CD4-positive, CD25-positive, alpha-beta regulatory T cell (primary cell): ENCODE data around the gene ZNF76. TPM values are rescaled to one million over a fixed set of nuclear protein-coding genes. Genes with fewer than 3 reads are reported as not detected.
A peak's percentile ranks its signal among the peaks of the same experiment; 100 is the strongest.

Experiments
- ATAC-seq, 2 donors: fragments of 150-1000 bp; cut with Tn5 transposase; one replicate each; pipeline ENCODE4 v1.10.0; 2021; ENCODE audit warnings: low read depth in 2 of 2, moderate number of reproducible peaks in 2 of 2, moderate library complexity in 1 of 2
- DNase-seq, 3 donors: peaks; one replicate each; pipeline versions ENCODE4 v3.0.0 to v3.0.0-alpha.2; 2012 to 2022; ENCODE audit warnings: mixed read lengths in 1 of 3
- H3K27ac ChIP-seq: one replicate; pipeline ENCODE4 v1.7.0; 2013; ENCODE audit warnings: mild to moderate bottlenecking, low read length; ENCODE audit not compliant: insufficient read depth, poor library complexity, severe bottlenecking
- H3K27me3 ChIP-seq: one replicate; pipeline ENCODE4 v1.7.0; 2013; ENCODE audit warnings: low read length; ENCODE audit not compliant: control insufficient read depth, insufficient read depth
- H3K36me3 ChIP-seq: one replicate; pipeline ENCODE4 v1.7.0; 2013; ENCODE audit warnings: mild to moderate bottlenecking, low read length, moderate library complexity; ENCODE audit not compliant: control insufficient read depth, insufficient read depth
- H3K4me1 ChIP-seq: 2 replicates; pipeline ENCODE4 v1.7.0; 2013; ENCODE audit warnings: mild to moderate bottlenecking, low read length; ENCODE audit not compliant: insufficient read depth, control insufficient read depth, poor library complexity, severe bottlenecking
- H3K4me3 ChIP-seq: one replicate; pipeline ENCODE4 v1.7.0; 2013; ENCODE audit warnings: low read depth, mild to moderate bottlenecking, low read length, moderate library complexity
- H3K9me3 ChIP-seq, 2 experiments: 1 replicate in 1 of 2; 2 replicates in 1 of 2; pipeline ENCODE4 v1.7.0; 2013; ENCODE audit warnings: low read length in 2 of 2, mild to moderate bottlenecking in 1 of 2, moderate library complexity in 1 of 2; ENCODE audit not compliant: control insufficient read depth in 2 of 2
- H3K27ac Mint-ChIP-seq, 3 donors: one replicate each; pipeline ENCODE4 v1.8.0; 2020 to 2022; ENCODE audit warnings: mild to moderate bottlenecking in 3 of 3, mixed read lengths in 3 of 3, moderate library complexity in 2 of 3
- H3K27me3 Mint-ChIP-seq: one replicate; pipeline ENCODE4 v1.8.0; 2022; ENCODE audit warnings: mild to moderate bottlenecking, mixed read lengths
- H3K36me3 Mint-ChIP-seq: one replicate; pipeline ENCODE4 v1.8.0; 2020; ENCODE audit warnings: mixed read lengths
- H3K4me1 Mint-ChIP-seq, 4 donors: one replicate each; pipeline ENCODE4 v1.8.0; 2020 to 2022; ENCODE audit warnings: mixed read lengths in 4 of 4, mild to moderate bottlenecking in 1 of 4
- H3K4me3 Mint-ChIP-seq, 4 donors: one replicate each; pipeline ENCODE4 v1.8.0; 2020 to 2022; ENCODE audit warnings: mild to moderate bottlenecking in 4 of 4, mixed read lengths in 4 of 4, moderate library complexity in 3 of 4
- H3K9me3 Mint-ChIP-seq, 7 donors: one replicate each; pipeline ENCODE4 v1.8.0; 2020 to 2022; ENCODE audit warnings: mixed read lengths in 7 of 7, mild to moderate bottlenecking in 3 of 7, moderate library complexity in 2 of 7
- polyA plus RNA-seq, 4 donors: library from polyadenylated mRNA; unstranded; fragments of 300-500 nt; fragmentation: Illumina TruSeq; gene quantifications; one replicate each; pipeline ENCODE4 v1.2.3, GENCODE V29; 2021
- total RNA-seq: library from RNA; stranded (reverse); gene quantifications from one replicate; pipeline ENCODE4 v1.2.3, GENCODE V29; 2022

ZNF76 gene
- total and polyA plus RNA-seq, 5 donors from 2014 or later = 18.7 to 66.6 (median 22.1) TPM

DNA sequence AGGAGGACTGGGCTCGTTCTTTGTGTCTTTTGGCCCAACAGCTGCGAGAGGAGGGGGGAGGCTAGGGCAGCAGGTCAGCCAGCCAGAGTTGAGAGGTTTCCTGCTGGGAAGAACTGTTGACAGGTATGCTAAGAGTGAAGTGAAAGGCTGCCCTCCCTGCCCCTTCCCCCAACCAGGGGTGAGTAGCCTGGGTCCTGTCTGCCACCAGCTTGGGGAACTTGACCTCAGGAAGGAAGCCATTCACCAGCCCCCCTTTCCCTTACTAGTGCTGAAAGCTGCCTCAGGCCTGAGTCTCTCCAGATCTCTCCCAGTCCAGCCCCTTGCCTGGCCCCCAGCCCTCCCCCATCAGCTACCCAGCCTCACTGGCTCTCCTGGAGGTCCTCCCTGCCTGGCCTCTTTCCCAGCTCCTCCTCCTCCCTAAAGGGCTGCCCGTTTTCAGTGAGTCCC, 20.7 kb upstream of the ZNF76 start:
- H3K4me1 Mint-ChIP-seq = peaks cover 0 to 8% (median 1%) of the 10 kb centered on the region in 4 donors
- H3K27ac ChIP-seq = no peak overlapping the region

DNA sequence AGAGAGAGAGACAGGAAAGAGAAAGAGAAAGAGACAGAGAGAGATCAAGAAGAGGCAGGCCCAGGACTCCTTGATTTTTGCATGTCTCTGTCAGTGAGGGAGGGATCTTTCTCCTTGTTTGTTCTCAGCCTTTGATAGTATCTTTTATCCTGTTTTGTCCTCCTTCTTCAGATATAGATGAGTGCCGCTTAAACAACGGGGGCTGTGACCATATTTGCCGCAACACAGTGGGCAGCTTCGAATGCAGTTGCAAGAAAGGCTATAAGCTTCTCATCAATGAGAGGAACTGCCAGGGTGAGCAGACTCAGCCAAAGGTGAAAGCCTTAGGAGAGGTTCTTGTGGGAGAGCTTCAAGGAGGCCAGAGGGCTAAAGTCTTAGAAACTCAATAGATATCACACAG, 20.0 kb upstream of the ZNF76 start:
- no peaks in the 10 kb centered on the region for H3K27me3 ChIP-seq
- H3K27ac ChIP-seq = no peak overlapping the region
- Mint-ChIP-seq H3K27me3 (no peaks in the 10 kb centered on the region), H3K36me3 (peaks cover 15% of the 10 kb centered on the region), H3K4me3 (no peak overlapping the region), H3K9me3 (peaks cover 0 to 5% (median 0%) of the 10 kb centered on the region in 7 donors), H3K4me1 (peaks cover 0 to 8% (median 1%) of the 10 kb centered on the region in 4 donors), H3K27ac (no peak overlapping the region)
- DNase-seq = no peak
- H3K9me3 ChIP-seq = no peaks in the 10 kb centered on the region
- no peaks in the 10 kb centered on the region for H3K36me3 ChIP-seq
- ATAC-seq = no peak
- H3K4me1 ChIP-seq = no peaks in the 10 kb centered on the region
- H3K4me3 ChIP-seq = no peak overlapping the region

More for the DNA sequence above, 20.7 kb upstream of the ZNF76 start:
- Mint-ChIP-seq H3K36me3 (peaks cover 8% of the 10 kb centered on the region), H3K27me3 (no peaks in the 10 kb centered on the region), H3K4me3 (no peak overlapping the region), H3K9me3 (peaks cover 0 to 5% (median 0%) of the 10 kb centered on the region in 7 donors), H3K27ac (no peak overlapping the region)
- Histone ChIP-seq H3K4me1 (no peaks in the 10 kb centered on the region), H3K9me3 (no peaks in the 10 kb centered on the region), H3K27me3 (no peaks in the 10 kb centered on the region), H3K36me3 (no peaks in the 10 kb centered on the region), H3K4me3 (no peak overlapping the region)
- DNase-seq (no peak), ATAC-seq (no peak)

DNA sequence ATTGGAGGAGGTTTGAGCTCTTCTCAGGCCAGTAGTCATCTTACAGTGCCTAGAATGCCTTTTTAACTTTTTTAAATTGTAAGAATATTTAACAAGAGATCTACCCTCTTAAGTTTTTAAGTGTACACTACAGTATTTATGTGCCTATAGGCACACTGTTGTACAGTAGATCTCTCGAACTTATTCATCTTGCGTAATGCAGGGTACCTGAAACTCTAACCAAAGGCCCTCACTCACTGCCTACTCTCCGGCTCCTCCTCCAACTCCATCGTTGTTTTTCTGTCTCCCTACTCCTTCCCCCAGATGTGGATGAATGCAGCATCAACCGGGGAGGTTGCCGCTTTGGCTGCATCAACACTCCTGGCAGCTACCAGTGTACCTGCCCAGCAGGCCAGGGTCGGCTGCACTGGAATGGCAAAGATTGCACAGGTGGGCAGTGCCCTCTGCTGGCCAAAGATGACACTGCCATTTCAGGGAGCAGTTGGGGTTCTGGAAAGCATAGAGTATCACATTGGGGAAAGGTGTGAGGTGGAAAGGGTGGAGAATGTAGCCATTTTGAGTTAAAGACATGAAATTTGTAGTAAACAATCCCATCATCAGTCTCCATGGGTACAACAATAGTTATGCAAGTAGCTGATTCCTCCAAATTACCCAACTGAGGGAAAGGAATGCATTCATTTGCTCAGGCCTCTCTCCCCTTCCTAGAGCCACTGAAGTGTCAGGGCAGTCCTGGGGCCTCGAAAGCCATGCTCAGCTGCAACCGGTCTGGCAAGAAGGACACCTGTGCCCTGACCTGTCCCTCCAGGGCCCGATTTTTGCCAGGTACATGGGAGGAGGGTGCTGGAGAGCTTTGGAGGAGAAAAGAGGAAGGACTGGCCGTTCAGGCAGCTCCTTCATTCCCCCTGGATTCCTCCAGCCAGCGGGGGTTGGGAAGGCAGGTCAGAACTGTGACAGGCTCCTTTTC, 18.4 kb upstream of the ZNF76 start:
- Histone ChIP-seq H3K36me3 (no peaks in the 10 kb centered on the region), H3K9me3 (no peaks in the 10 kb centered on the region), H3K4me1 (no peaks in the 10 kb centered on the region), H3K27me3 (no peaks in the 10 kb centered on the region), H3K27ac (no peak overlapping the region), H3K4me3 (no peak overlapping the region)
- ATAC-seq (peak; percentile 80), DNase-seq (peak; percentile 51 to 71 (median 62))
- H3K36me3 Mint-ChIP-seq = peaks cover 26% of the 10 kb centered on the region
- peaks cover 0 to 2% (median 0%) of the 10 kb centered on the region in 7 donors for H3K9me3 Mint-ChIP-seq
- H3K27me3 Mint-ChIP-seq = no peaks in the 10 kb centered on the region
- H3K27ac Mint-ChIP-seq = no peak overlapping the region
- peaks cover 0 to 11% (median 1%) of the 10 kb centered on the region in 4 donors for H3K4me1 Mint-ChIP-seq
- no peak overlapping the region for H3K4me3 Mint-ChIP-seq

- H3K4me1 Mint-ChIP-seq = peaks cover 0 to 11% (median 1%) of the 10 kb centered on the region in 4 donors
- H3K27me3 ChIP-seq = no peaks in the 10 kb centered on the region
- H3K27ac Mint-ChIP-seq = peak overlapping the region in 1 of 3 donors; percentile 78
- H3K4me3 Mint-ChIP-seq = no peak overlapping the region
- H3K36me3 ChIP-seq = no peaks in the 10 kb centered on the region
- peaks cover 26% of the 10 kb centered on the region for H3K36me3 Mint-ChIP-seq
- no peak overlapping the region for H3K4me3 ChIP-seq
- H3K9me3 ChIP-seq = no peaks in the 10 kb centered on the region
- no peak overlapping the region for H3K27ac ChIP-seq
- H3K27me3 Mint-ChIP-seq = no peaks in the 10 kb centered on the region
- H3K4me1 ChIP-seq = peaks cover under 1% of the 10 kb centered on the region
- no peak for DNase-seq
- ATAC-seq = no peak
- H3K9me3 Mint-ChIP-seq = peaks cover 0 to 2% (median 0%) of the 10 kb centered on the region in 7 donors
These were observed 17.0 kb upstream of the ZNF76 start for GRCh38 chr6:35242486-35242885.

DNA sequence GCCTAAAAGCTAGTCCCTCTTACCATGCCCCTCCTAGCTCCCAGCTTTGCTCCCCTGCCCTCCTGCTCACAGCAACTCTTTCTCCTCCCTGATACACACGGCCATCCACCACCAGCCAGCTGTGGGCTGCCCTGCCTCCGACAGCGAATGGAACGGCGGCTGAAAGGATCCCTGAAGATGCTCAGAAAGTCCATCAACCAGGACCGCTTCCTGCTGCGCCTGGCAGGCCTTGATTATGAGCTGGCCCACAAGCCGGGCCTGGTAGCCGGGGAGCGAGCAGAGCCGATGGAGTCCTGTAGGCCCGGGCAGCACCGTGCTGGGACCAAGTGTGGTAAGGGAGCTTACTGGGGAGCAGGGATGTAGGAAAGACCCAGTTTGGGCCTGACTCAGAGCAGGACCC, 16.6 kb upstream of the ZNF76 start:
- Histone ChIP-seq H3K4me1 (peaks cover 4% of the 10 kb centered on the region), H3K36me3 (no peaks in the 10 kb centered on the region), H3K27ac (no peak overlapping the region), H3K27me3 (no peaks in the 10 kb centered on the region), H3K9me3 (no peaks in the 10 kb centered on the region), H3K4me3 (no peak overlapping the region)
- peaks cover 0 to 2% (median 0%) of the 10 kb centered on the region in 7 donors for H3K9me3 Mint-ChIP-seq
- no peak overlapping the region for H3K4me3 Mint-ChIP-seq
- H3K36me3 Mint-ChIP-seq = peaks cover 26% of the 10 kb centered on the region
- no peak for DNase-seq
- peaks cover 0 to 14% (median 5%) of the 10 kb centered on the region in 4 donors for H3K4me1 Mint-ChIP-seq
- ATAC-seq = no peak
- no peaks in the 10 kb centered on the region for H3K27me3 Mint-ChIP-seq
- peak overlapping the region in 1 of 3 donors; percentile 78 for H3K27ac Mint-ChIP-seq

GRCh38 chr6:35243386-35243958, 16.1 kb upstream of the ZNF76 start:
- Histone ChIP-seq H3K27me3 (no peaks in the 10 kb centered on the region), H3K27ac (no peak overlapping the region), H3K36me3 (no peaks in the 10 kb centered on the region), H3K4me3 (no peak overlapping the region), H3K4me1 (peaks cover 10% of the 10 kb centered on the region), H3K9me3 (no peaks in the 10 kb centered on the region)
- H3K27ac Mint-ChIP-seq = no peak overlapping the region
- no peaks in the 10 kb centered on the region for H3K9me3 Mint-ChIP-seq
- no peak for DNase-seq
- H3K4me1 Mint-ChIP-seq = peaks cover 0 to 15% (median 9%) of the 10 kb centered on the region in 4 donors
- H3K4me3 Mint-ChIP-seq = no peak overlapping the region
- H3K36me3 Mint-ChIP-seq = peaks cover 22% of the 10 kb centered on the region
- ATAC-seq = no peak
- no peaks in the 10 kb centered on the region for H3K27me3 Mint-ChIP-seq

GRCh38 chr6:35244551-35244950, 15.0 kb upstream of the ZNF76 start:
- no peak overlapping the region for H3K27ac ChIP-seq
- no peaks in the 10 kb centered on the region for H3K27me3 ChIP-seq
- H3K27me3 Mint-ChIP-seq = no peaks in the 10 kb centered on the region
- ATAC-seq (no peak), DNase-seq (no peak)
- H3K36me3 ChIP-seq = no peaks in the 10 kb centered on the region
- no peak overlapping the region for H3K4me3 ChIP-seq
- peaks cover 10% of the 10 kb centered on the region for H3K4me1 ChIP-seq
- no peak overlapping the region for H3K4me3 Mint-ChIP-seq
- H3K9me3 Mint-ChIP-seq = no peaks in the 10 kb centered on the region
- no peak overlapping the region for H3K27ac Mint-ChIP-seq
- H3K36me3 Mint-ChIP-seq = peaks cover 21% of the 10 kb centered on the region
- no peaks in the 10 kb centered on the region for H3K9me3 ChIP-seq
- H3K4me1 Mint-ChIP-seq = peaks cover 0 to 17% (median 11%) of the 10 kb centered on the region in 4 donors
